ENCODE measurements around the gene CFHR2. TPM values are rescaled to one million over a fixed set of nuclear protein-coding genes. Genes with fewer than 3 reads are reported as not detected.
"Not testable (repeated sequence)": the region's sequence is repeated elsewhere in the genome, so short reads cannot be mapped to it uniquely, and the experiment has no call there.

The CFHR2 gene
- not detected for polyA plus RNA-seq (ENCODE audit: insufficient read length)

- not testable (repeated sequence) for DNase-seq
Observed at GRCh38 chr1:196943568-196943967, at the start of gene CFHR2. Gene CFHR2, plus strand, starts transcription at chr1:196943738. Its CDS starts 143 bp downstream, at chr1:196943881.

- no peak for DNase-seq
Observed at GRCh38 chr1:196896355-196896754, 47.2 kb upstream of the CFHR2 start.

GRCh38 chr1:196897158-196897828, 46.2 kb upstream of the CFHR2 start:
- DNase-seq = no peak

GRCh38 chr1:196902344-196902743, 41.2 kb upstream of the CFHR2 start:
- DNase-seq = no peak

GRCh38 chr1:196910215-196910614, 33.3 kb upstream of the CFHR2 start:
- DNase-seq = no peak

- not testable (repeated sequence) for DNase-seq
Observed at GRCh38 chr1:196912283-196912682, 31.3 kb upstream of the CFHR2 start.

GRCh38 chr1:196926839-196927238, 16.7 kb upstream of the CFHR2 start:
- DNase-seq = not testable (repeated sequence)

- not testable (repeated sequence) for DNase-seq
Observed at GRCh38 chr1:196932853-196933252, 10.7 kb upstream of the CFHR2 start.

GRCh38 chr1:196933531-196934189, 9.9 kb upstream of the CFHR2 start:
- DNase-seq = no peak

GRCh38 chr1:196941474-196941873, 2.1 kb upstream of the CFHR2 start:
- not testable (repeated sequence) for DNase-seq

- no peak for DNase-seq
Observed at GRCh38 chr1:196951711-196952394, 8.3 kb downstream of the CFHR2 start.

- no peak for DNase-seq
Observed at GRCh38 chr1:196954778-196955177, 11.2 kb downstream of the CFHR2 start.

GRCh38 chr1:196955926-196956325, 12.4 kb downstream of the CFHR2 start:
- no peak for DNase-seq

- no peak for DNase-seq
Observed at GRCh38 chr1:196960854-196961253, 17.3 kb downstream of the CFHR2 start.

- no peak for DNase-seq
Observed at GRCh38 chr1:196970182-196970581, 26.6 kb downstream of the CFHR2 start.

- DNase-seq = no peak
Observed at GRCh38 chr1:196976278-196976677, 32.7 kb downstream of the CFHR2 start.

- no peak for DNase-seq
Observed at GRCh38 chr1:196977278-196977677, 33.7 kb downstream of the CFHR2 start, which contains the start of gene CFHR5. Gene CFHR5, plus strand, starts transcription at chr1:196977556. Its CDS starts 109 bp downstream, at chr1:196977665.

- DNase-seq = no peak
Observed at GRCh38 chr1:196980859-196981258, 37.3 kb downstream of the CFHR2 start.

GRCh38 chr1:196982247-196982646, 38.7 kb downstream of the CFHR2 start:
- not testable (repeated sequence) for DNase-seq

- not testable (repeated sequence) for DNase-seq
Observed at GRCh38 chr1:196991919-196992651, 48.5 kb downstream of the CFHR2 start.

- no peak for DNase-seq
Observed at GRCh38 chr1:196993916-196994315, 50.4 kb downstream of the CFHR2 start.

GRCh38 chr1:196997423-196997822, 53.9 kb downstream of the CFHR2 start:
- no peak for DNase-seq

- no peak for DNase-seq
Observed at GRCh38 chr1:197001828-197002227, 58.3 kb downstream of the CFHR2 start.

All from hindlimb muscle (tissue), 1 donor.